K562 (cell line): ENCODE results near the gene CLPSL1. TPM values are rescaled to one million over a fixed set of nuclear protein-coding genes. Genes with fewer than 3 reads are reported as not detected.

ENCODE experiments used
- ARNT ChIP-seq, 2 experiments: fragments of 450-650 bp; IDR thresholded peaks; 2 replicates each; pipeline ENCODE4 v1.6.1; 2016; ENCODE audit warnings: mild to moderate bottlenecking in 1 of 2
- BRD4 ChIP-seq: fragments of 200-600 bp; sonication (generic); IDR thresholded peaks from 2 replicates; pipeline ENCODE4 v1.6.1; 2017; ENCODE audit warnings: inconsistent platforms
- CBX8 ChIP-seq: fragments of 200-600 bp; sonication (generic); IDR thresholded peaks from 2 replicates; pipeline ENCODE4 v1.6.1; 2012; ENCODE audit warnings: borderline replicate concordance, mixed run types, low read depth, mild to moderate bottlenecking, moderate library complexity, mixed read lengths, low read length, control low read depth, inconsistent platforms; ENCODE audit not compliant: poor library complexity, severe bottlenecking; ENCODE audit errors: extremely low read depth
- CC2D1A ChIP-seq: fragments of 450-650 bp; IDR thresholded peaks from 2 replicates; pipeline ENCODE4 v1.6.1; 2017; ENCODE audit warnings: mild to moderate bottlenecking
- HDAC2 ChIP-seq: fragments of 450-650 bp; IDR thresholded peaks from 2 replicates; pipeline ENCODE4 v1.6.1; 2016; ENCODE audit warnings: mild to moderate bottlenecking
- HNRNPUL1 ChIP-seq: fragments of 200-400 bp; formaldehyde crosslinking; IDR thresholded peaks from 2 replicates; pipeline ENCODE4 v1.6.1; 2017; ENCODE audit warnings: low read length
- ILF3 ChIP-seq: fragments of 450-650 bp; IDR thresholded peaks from 2 replicates; pipeline ENCODE4 v1.6.1; 2018; ENCODE audit warnings: antibody characterized with exemption, mild to moderate bottlenecking, moderate library complexity, borderline replicate concordance
- LEF1 ChIP-seq: fragments of 450-650 bp; IDR thresholded peaks from 2 replicates; pipeline ENCODE4 v1.6.1; 2016; ENCODE audit warnings: mild to moderate bottlenecking
- MCM2 ChIP-seq: fragments of 450-650 bp; IDR thresholded peaks from 2 replicates; pipeline ENCODE4 v1.6.1; 2017; ENCODE audit warnings: low read depth, mild to moderate bottlenecking
- MECOM ChIP-seq: fragments of 250-450 bp; sonication (Bioruptor Pico); IDR thresholded peaks from 2 replicates; pipeline ENCODE4 v1.8.0; 2022; ENCODE audit warnings: inconsistent platforms
- MEIS2 ChIP-seq: fragments of 450-650 bp; IDR thresholded peaks from 2 replicates; pipeline ENCODE4 v1.6.1; 2014; ENCODE audit warnings: mild to moderate bottlenecking; ENCODE audit not compliant: partially characterized antibody
- NEUROD1 ChIP-seq: fragments of 150-350 bp; IDR thresholded peaks from 2 replicates; pipeline ENCODE4 v1.6.1; 2014; ENCODE audit warnings: borderline replicate concordance, low read length, low read depth; ENCODE audit not compliant: partially characterized antibody
- NONO ChIP-seq, 2 experiments: fragments of 200-400 bp in 1 of 2; fragments of 450-650 bp in 1 of 2; formaldehyde crosslinking in 1 of 2; IDR thresholded peaks; 2 replicates each; pipeline ENCODE4 v1.6.1; 2017; ENCODE audit warnings: low read depth in 2 of 2, mild to moderate bottlenecking in 2 of 2, moderate library complexity in 2 of 2, low read length in 1 of 2
- PCBP1 ChIP-seq: fragments of 200-400 bp; formaldehyde crosslinking; IDR thresholded peaks from 2 replicates; pipeline ENCODE4 v1.6.1; 2018; ENCODE audit warnings: mild to moderate bottlenecking, low read depth, low read length; ENCODE audit not compliant: poor library complexity, severe bottlenecking
- PHB2 ChIP-seq: fragments of 450-650 bp; IDR thresholded peaks from 2 replicates; pipeline ENCODE4 v1.6.1; 2017; ENCODE audit warnings: low read depth
- RB1 ChIP-seq: fragments of 450-650 bp; IDR thresholded peaks from 2 replicates; pipeline ENCODE4 v1.6.1; 2017; ENCODE audit warnings: low read depth, mild to moderate bottlenecking
- RBM34 ChIP-seq: fragments of 200-400 bp; formaldehyde crosslinking; IDR thresholded peaks from 2 replicates; pipeline ENCODE4 v1.6.1; 2018; ENCODE audit warnings: low read length, borderline replicate concordance; ENCODE audit not compliant: insufficient read depth
- RCOR1 ChIP-seq, 2 experiments: IDR thresholded peaks; 2 replicates each; pipeline ENCODE4 v1.6.1; 2012; ENCODE audit warnings: low read depth in 2 of 2, low read length in 2 of 2, borderline replicate concordance in 1 of 2, improper control_type of control experiment in 1 of 2
- RFX7 ChIP-seq: fragments of 250-450 bp; sonication (Bioruptor Pico); IDR thresholded peaks from 2 replicates; pipeline ENCODE4 v1.5.1; 2021; ENCODE audit warnings: mild to moderate bottlenecking
- SAFB ChIP-seq: fragments of 200-400 bp; formaldehyde crosslinking; IDR thresholded peaks from 2 replicates; pipeline ENCODE4 v1.6.1; 2017; ENCODE audit warnings: low read depth, low read length, borderline replicate concordance
- SOX6 ChIP-seq: fragments of 450-650 bp; IDR thresholded peaks from 2 replicates; pipeline ENCODE4 v1.6.1; 2014; ENCODE audit warnings: mild to moderate bottlenecking
- TBP ChIP-seq: optimal IDR thresholded peaks from 2 replicates; pipeline ENCODE3; 2011; ENCODE audit warnings: low read depth, low read length, improper control_type of control experiment
- TCF3 ChIP-seq: sonication (generic); formaldehyde crosslinking; IDR thresholded peaks from 2 replicates; pipeline ENCODE4 v1.4.0; 2020; ENCODE audit warnings: mild to moderate bottlenecking, missing genetic modification reagents
- TCFL5 ChIP-seq: fragments of 250-450 bp; sonication (Bioruptor Pico); conservative IDR thresholded peaks from 2 replicates; pipeline ENCODE4 v1.6.1; 2021; ENCODE audit warnings: mild to moderate bottlenecking, moderate library complexity, matching md5 sums
- USF1 ChIP-seq: sonication (generic); formaldehyde crosslinking; IDR thresholded peaks from 2 replicates; pipeline ENCODE4 v1.9.0; 2022; ENCODE audit warnings: mild to moderate bottlenecking, missing genetic modification reagents
- ZKSCAN1 ChIP-seq: fragments of 150-350 bp; IDR thresholded peaks from 2 replicates; pipeline ENCODE4 v1.6.1; 2016; ENCODE audit warnings: low read depth, low read length
- ZNF695 ChIP-seq: fragments of 450-650 bp; formaldehyde crosslinking; IDR thresholded peaks from 2 replicates; pipeline ENCODE4 v1.4.0; 2020; ENCODE audit warnings: mild to moderate bottlenecking, moderate library complexity
- polyA plus RNA-seq, 8 experiments: library from polyadenylated mRNA; depleted of rRNA in 4 of 8; stranded (reverse) in 5 of 8; unstranded in 3 of 8; fragments of >200 nt; fragmentation: Nextera tagmentation in 2 of 8; fragmentation: Illumina TruSeq in 1 of 8; extraction: Ambion mirVana in 2 of 8; extraction: Trizol in 1 of 8; gene quantifications; 2 replicates each; pipeline versions ENCODE4 v1.2.1 to v1.2.3, GENCODE V29; 2011 to 2014; ENCODE audit warnings: inconsistent platforms in 1 of 8, missing spikeins in 1 of 8
- total RNA-seq, 7 experiments: library from RNA; depleted of rRNA in 6 of 7; stranded (reverse); fragments of >200 nt in 6 of 7; fragmentation: Illumina TruSeq in 2 of 7; extraction: Trizol in 2 of 7; gene quantifications; 2 replicates each; pipeline versions ENCODE4 v1.2.1 to v1.2.3, GENCODE V29; 2011 to 2021; ENCODE audit warnings: low replicate concordance in 1 of 7
- TF ChIP-seq, protein P1 (sequence below): fragments of 250-450 bp; sonication (Bioruptor Pico); IDR thresholded peaks from 2 replicates; pipeline ENCODE4 v1.4.0; 2020
- TF ChIP-seq, protein P2 (sequence below): IDR thresholded peaks from 2 replicates; pipeline ENCODE4 v1.6.1; 2011; ENCODE audit not compliant: insufficient read length; ENCODE audit errors: extremely low read depth

CLPSL1 gene
- total and polyA plus RNA-seq, 9 of the 15 experiments (the other 6 are each of a cell fraction or from before 2014, with no cell fraction given) = not detected

GRCh38 chr6:35736253-35736894 is 44.4 kb upstream of the CLPSL1 start (continued):
- TF ChIP-seq RBM34 = no peak
- no peak for TF ChIP-seq BRD4
- TF ChIP-seq, protein P1, sequence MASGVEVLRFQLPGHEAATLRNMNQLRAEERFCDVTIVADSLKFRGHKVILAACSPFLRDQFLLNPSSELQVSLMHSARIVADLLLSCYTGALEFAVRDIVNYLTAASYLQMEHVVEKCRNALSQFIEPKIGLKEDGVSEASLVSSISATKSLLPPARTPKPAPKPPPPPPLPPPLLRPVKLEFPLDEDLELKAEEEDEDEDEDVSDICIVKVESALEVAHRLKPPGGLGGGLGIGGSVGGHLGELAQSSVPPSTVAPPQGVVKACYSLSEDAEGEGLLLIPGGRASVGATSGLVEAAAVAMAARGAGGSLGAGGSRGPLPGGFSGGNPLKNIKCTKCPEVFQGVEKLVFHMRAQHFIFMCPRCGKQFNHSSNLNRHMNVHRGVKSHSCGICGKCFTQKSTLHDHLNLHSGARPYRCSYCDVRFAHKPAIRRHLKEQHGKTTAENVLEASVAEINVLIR (CRISPR knock-in tag) = no peak
- no peak for TF ChIP-seq TCFL5
- no peak for TF ChIP-seq USF1 (CRISPR knock-in tag)
- TF ChIP-seq MECOM (CRISPR knock-in tag) = 0 out of 2 replicates have a peak, but pooled peaks have one; percentile 56
- TF ChIP-seq, protein P2, sequence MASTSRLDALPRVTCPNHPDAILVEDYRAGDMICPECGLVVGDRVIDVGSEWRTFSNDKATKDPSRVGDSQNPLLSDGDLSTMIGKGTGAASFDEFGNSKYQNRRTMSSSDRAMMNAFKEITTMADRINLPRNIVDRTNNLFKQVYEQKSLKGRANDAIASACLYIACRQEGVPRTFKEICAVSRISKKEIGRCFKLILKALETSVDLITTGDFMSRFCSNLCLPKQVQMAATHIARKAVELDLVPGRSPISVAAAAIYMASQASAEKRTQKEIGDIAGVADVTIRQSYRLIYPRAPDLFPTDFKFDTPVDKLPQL = no peak
- peak; percentile 6 for TF ChIP-seq NEUROD1
- no peak for TF ChIP-seq SOX6
- TF ChIP-seq ZNF695 = no peak
- peak; percentile 83 for TF ChIP-seq CC2D1A
- no peak for TF ChIP-seq TCF3 (CRISPR knock-in tag)
- no peak for TF ChIP-seq ILF3
- TF ChIP-seq HNRNPUL1 = no peak
- TF ChIP-seq ZKSCAN1 = no peak
- TF ChIP-seq RB1 = peak; percentile 33; the same call in 1 of the 2 replicates
- 0 out of 4 replicates have a peak, but pooled peaks of 1 of the 2 experiments have one; percentile 35 for TF ChIP-seq RCOR1 (IDR thresholded peaks at IDR 0.05; ENCODE audit: borderline replicate concordance in 1 of 2, low read depth in 2 of 2, low read length in 2 of 2)
- TF ChIP-seq LEF1 = no peak
- TF ChIP-seq PHB2 = no peak
- TF ChIP-seq NONO (IDR thresholded peaks at IDR 0.05; ENCODE audit: low read depth in 2 of 2, low read length in 1 of 2) = no peak; a peak in 1 of 4 replicates
- no peak for TF ChIP-seq MCM2
- no peak for TF ChIP-seq PCBP1
- TF ChIP-seq HDAC2 = no peak
- no peak for TF ChIP-seq CBX8
- TF ChIP-seq MEIS2 = no peak
- TF ChIP-seq SAFB = no peak
- no peak for TF ChIP-seq TBP
- TF ChIP-seq RFX7 = no peak
- TF ChIP-seq ARNT (IDR thresholded peaks at IDR 0.05) = no peak
